Hematopoietic multipotent progenitor cell treated with erythropoietin and hydrocortisone succinate and interleukin-3 and kit ligand, for 15 days (in vitro differentiated cells): ENCODE data around the gene EPHA5.

Source experiments
- DNase-seq: peaks from one replicate; pipeline ENCODE4 v3.0.0-alpha.2; 2015; ENCODE audit warnings: low spot score

The EPHA5 gene

DNA sequence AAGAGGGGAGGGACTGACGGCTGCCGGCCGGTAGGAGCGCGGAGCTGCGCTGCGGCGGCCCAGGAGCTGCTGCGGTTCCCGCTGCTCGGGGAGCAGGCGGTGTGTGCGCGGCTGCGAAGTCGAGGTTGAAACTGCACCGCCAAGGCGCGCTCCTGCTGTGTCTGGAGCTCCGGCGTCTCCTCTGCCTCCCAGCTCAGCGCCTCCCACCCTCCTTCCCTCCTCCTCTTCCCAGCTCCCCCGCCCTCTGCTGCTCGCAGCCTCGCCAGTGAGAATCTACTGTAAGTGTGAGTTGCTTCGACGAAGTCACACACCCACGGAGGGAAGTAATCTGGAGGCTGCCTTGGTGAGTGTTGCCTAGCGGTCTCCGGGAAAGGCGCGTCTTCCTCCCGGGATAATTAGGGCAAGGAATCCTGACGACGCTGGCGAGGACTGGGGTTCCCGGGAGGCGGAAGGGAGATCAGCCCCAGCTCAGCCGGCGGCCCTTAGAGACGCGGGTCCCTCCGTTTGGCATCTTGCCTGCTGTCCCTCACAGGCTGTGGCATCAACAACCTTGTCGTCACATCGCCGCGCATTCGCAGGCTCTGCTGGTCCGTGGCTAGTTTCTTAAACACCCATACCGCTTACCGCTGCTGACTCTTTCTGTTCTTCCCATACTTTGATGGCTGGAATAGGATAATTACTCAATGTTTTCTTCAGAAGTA lies at the start of gene EPHA5:
Gene EPHA5, minus strand, starts transcription at position 159 of the 701 bp plus-strand sequence. CDS start 747 bp downstream, outside the sequence.
- DNase-seq, result no peak

DNA sequence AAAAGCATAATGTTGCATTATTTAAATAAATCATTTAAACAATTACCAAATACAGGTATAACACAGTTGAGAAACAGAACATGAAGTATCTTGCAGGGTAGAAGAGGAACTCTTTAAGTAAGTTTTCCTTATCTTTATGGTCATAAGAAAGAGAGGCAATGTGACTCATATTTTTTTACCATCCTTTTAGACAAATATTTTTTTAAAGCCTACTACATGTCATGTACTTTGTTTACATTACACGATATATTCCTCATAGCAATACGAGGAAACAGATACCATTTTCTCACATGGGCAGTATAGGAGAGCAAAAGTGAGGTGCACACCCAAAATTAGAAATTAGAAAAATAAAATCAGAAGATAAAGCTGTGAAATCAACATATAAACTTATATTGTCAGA lies 49.3 kb upstream of the EPHA5 start:
- no peak for DNase-seq

DNA sequence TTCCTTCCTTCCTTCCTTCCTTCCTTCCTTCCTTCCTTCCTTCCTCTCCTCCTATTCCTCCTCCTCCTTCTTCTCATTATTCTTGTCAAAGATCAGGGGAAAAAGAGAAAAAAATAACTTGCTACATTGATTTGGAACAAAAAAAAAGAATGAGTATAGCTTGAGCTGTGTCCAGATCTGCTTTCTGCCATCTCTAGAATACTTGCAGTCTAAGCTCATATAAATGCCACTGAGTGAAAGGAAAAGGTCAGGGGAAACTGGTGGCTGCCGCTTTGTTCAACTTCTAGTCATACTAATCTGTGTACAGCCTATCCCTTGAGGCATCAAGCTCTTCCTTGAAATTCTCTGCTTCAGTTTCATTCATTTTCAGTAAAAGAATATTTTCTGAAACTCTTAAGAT lies 28.3 kb upstream of the EPHA5 start:
- no peak for DNase-seq

DNA sequence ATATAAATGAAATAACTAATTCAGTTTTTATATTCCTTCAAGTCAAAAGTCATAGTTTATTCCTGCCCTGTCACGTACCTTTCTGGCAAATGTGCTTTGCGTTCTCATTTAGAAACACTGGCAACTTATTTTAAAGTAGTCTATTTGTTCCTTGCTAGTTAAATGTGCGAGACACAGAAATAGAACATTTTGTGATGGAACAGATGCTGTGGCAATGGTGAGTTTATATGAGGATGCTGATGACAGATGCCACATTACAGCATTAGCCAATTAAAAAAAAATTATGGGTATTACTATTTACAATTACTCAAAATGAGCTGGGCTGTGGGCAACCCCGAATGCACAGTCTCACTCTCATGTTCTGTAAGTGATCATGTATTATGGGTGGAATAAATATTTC lies 26.1 kb upstream of the EPHA5 start:
- DNase-seq, result no peak

DNA sequence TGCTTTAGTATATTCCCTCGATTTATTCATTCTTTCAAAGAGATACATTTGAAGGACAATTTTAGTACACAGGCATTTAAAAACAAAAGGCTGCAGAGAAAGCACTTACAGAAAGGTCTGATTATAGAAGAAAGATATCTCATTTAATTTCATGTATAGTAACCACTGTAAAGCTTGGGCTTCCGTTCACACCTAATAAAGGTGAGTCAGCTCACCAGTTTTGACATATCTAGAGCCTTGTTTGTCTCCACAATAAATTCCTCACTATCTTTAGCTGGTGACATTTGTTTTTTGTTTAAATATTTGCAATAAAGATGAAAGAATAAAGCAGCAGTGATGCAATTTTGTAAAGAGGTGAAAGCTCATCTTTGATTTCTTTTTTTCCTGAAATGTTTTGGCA lies 1.1 kb upstream of the EPHA5 start:
- DNase-seq, result no peak

DNA sequence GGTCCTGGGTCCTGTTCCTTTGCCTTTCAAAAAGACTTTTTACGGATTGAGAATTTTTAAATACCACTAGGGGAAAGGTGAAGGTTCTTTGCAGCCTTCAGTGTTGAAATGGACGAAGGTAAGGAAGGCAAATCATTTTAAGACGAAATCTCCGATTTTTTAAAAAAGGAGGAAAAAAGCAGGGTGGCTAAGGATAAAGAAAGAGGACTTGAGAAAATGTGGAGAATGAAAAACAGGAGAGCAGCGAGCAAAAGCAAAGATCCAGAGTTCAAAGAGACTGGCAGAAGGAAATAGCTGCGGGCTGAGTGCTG lies 314 bp downstream of the EPHA5 start:
- no peak for DNase-seq

DNA sequence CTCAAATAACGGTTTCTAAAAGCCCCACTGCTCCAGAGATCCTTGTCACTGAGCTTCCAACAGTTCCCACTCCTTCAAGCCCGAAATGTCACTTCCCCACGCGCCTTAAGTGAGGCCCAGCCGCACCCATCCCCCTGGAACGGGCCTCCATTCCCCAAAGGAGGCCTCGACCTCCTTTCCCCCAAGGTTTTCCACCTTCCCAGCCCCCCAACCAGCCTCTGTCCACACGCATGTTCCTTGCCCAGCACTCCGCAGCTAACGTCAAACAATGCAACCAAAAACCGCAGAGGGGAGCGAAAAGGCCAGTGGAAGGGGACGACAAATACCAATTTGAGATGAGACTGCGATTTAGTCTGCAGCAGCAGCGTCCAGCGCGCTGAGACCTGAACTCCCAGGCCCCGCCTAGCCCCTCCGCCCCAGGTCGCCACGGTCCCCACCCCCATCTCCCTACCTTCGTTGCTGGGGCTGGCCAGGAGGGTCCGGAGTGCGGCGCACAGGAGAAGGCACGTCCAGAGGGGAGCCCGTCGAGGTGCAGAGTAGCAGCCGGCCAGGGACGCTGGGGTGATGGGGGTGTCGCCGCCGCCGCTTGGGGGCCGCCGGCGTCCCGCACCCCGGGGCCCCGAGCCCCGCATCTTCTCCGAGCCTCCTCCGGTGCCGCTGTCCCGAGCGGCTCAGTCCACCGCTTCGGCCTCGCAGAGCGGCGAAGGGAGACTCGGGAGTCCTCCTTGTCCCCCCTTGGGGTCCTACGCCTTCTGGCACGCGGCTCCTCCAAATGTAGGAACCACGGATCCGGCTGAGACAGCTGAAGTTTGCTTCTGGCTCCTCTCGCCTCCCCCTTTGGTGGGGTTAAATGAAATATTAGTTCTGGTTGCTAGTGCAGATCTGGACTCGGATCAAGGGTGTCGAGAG lies 924 bp downstream of the EPHA5 start:
- DNase-seq, result no peak

DNA sequence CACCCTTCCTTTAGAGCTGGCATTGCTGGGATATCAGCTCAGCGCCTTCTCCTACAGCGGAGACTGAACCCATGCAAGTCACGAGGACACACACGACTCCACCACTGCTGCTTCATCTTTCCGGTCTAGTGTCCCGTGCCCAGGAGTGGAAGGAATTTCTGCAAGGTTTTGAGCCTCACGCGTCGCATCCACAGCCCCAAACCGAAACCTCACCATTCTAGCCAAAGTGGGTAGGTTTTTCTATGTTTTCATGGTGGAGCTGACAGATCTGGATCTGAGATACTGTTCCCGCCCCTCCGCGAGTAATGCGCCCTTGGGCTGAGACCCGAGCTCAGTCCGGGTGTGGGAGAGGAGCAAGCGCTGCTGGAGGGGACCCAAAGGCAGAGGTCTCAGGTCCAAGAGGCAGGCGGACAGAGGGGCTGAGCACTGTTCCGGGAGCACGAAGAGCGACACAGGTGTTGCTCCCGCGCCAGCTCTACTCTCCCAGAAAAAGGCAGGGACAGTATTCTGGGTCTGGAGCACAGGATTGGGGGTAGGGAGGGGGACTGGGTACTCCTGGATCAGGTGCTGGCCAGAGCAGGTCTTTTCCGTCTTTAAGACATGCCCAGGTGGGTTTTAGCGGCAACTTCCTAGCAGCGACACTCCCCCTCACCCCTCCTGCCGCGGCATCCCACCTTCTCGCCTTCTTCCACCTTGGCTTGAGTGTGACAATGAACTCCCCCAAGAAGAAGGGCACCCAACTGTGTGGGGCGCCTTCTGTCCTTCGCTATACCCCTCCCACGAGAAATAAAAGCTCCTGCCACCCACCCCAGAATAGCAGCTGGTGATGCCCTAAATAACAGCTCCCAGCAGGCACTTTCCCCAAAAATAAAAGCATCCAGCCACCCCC lies 1.8 kb downstream of the EPHA5 start:
- no peak for DNase-seq

DNA sequence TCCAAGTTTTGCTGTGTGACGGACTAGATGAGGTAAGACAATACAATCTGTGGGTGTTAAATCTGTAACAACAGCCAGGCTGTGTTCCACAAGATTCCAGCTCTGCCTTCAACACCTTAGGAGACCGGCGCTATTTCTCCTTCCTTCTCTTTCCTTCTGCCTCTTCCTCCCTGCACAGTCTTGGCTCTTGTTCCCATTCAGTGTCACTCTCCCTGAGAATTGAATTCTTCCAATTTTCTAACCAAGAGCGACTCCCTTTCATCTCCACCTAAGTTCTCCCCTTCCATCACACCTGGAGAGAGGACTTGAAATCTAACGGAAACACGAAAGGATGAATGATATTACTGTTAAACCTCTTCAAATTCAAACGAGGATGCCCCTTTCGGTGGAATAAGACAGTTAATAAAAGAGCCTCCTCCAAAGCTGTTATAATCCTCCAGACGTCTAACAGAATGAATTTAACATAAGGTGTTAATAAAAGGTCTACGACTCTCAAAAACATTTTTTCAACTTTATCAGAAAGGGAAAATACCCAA lies 2.7 kb downstream of the EPHA5 start:
- no peak for DNase-seq

DNA sequence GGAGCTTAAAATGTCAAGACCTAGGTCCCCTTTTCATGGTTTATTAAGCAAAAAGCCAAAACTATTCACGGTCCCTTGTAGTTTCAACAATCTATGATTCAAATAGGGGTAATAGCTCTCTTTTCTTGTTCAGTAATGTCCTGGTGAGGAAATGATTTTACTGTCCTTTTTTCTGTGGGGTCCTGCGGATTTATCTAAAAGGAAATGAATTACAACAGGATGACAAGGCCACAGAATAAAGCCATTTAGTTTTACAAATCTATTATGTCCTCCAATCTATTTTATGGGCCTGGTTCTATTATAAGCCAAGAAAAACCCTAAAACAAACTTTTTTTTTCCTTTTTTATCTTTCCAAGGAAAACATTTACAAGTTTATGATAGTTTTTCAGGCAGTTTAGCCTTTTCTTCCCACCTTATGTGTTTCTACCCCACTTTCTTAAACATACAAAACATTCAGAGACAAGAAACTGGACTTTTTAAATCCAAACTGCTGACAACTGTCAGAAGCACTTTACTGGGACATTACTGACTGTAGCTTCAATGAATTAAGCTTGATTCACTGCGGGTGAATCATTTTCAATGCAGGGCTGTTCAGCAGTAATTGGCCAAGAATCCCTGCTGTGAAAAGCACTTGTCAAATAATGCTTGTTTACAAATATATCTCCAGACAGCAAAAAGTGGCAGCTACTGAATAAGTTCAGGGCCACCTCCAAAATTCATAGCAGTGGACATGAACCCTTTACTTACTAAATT lies 4.3 kb downstream of the EPHA5 start:
- no peak for DNase-seq

DNA sequence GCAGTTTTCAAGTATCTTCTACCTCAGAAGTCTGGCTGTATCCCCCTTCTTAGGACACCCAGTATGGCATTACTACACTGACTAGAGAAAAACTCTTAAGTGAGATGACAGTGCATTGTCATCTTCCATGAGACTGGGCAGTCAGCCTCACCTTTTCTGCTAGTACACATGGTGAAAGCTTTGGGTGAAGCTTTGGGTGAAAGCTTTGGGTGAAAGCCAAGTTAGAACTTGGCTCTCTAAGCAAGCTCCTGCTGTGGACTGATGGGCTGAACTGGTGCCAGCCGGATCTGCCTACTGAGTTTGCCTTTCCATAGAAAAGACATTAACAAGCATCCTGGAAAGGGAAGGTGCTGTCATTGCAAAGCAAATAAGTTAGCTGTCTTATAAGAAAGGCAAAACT lies 8.8 kb downstream of the EPHA5 start:
- no peak for DNase-seq

DNA sequence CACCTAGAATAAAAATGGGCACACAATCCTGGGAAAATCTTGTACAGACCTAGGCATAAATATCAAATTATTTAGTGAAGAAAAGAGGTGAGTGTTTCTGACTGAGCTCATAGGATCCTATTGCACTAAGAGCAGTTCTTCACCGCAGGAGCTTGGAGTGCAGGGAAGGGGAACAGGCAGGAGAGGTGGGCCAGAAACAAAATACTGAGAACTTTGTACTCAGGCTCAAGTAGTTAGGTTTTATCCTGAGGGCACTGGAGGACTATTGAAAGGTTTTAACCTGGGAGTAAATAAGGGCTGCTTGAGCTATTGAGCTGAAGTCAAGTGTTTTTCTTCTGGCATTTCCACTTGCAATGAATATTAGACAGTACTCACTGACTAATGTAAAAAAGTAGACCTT lies 12.2 kb downstream of the EPHA5 start:
- DNase-seq, result no peak

DNA sequence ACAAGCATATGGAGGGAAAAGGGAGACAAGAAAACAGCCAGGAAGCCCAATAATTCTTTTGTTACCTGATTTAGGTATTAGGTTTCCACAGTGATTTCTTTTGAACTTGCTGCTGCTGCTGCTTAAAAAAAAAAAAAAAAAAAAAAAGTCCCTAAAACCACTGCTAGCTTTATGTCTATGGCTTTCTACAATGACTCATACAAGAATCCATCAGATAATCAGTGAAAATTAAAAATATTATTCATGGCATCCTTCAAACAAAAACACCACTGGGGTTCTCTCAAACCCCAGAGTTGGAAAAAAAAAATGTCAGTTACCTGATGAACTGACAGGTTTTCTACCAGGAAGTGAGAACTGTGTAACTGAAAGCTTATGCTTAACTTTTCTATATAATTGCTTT lies 14.3 kb downstream of the EPHA5 start:
- DNase-seq, result no peak

DNA sequence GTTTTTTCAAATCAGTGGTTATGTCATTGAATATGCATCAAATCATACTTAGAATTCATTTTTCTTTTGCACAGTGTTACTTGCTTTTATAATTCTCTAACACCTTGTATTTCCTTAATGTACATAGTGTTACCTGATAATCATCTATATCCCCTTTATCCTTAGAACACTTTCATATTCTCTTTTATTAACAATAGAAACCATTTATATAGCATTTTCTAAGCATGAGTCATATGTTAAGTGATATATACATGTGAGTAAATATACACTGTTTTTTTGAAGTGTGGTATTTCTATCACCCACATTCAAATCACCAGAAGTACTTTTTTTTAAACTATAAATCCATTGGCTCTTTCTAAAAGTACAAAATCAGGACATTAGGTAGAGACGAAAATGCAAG lies 15.3 kb downstream of the EPHA5 start:
- DNase-seq, result no peak

DNA sequence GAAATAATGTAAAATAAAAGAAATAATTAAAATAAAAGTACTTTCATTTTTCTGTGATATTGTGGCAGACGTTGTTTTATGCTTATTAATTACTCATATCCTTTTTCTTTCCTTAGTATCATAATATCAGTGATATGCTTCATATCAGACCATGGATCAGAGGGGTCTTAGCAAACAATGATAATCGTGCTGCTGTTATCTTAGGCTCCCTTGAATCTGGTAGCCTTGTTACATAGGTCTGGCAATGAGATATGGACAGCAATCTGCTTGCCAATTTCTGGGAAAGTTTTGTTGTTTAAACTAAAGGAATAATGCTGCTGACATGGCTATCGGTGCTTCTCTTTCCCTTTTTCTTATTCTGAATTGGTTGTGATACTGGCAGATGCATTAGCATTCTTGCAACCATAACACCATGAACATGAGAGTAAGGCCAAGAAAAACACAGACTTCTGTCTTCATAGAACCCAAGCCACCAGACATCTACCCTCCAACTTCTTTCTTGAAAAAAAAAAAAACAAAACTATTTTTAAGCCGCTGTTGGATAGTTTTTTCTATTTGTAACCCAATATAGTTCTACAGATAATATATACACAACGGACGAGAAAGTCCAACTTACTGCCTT lies 16.4 kb downstream of the EPHA5 start:
- no peak for DNase-seq

DNA sequence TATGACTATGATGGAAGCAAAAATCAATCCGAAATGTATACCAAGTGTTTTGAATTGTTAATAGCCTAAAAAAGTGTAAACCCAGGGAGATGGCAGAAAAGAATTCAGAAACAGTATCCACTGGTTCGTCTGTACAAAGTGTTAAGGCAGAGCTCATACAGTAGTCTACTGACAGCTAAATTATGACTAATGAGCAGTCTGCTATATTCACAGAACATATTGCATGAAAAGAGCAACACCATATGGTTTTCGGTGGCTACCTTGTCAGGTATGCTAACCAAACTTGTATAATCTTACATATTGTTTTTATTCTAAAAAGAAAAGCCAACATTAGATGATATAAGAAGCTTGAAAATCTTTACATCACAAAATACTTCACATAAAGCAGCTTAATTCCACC lies 18.5 kb downstream of the EPHA5 start:
- no peak for DNase-seq

DNA sequence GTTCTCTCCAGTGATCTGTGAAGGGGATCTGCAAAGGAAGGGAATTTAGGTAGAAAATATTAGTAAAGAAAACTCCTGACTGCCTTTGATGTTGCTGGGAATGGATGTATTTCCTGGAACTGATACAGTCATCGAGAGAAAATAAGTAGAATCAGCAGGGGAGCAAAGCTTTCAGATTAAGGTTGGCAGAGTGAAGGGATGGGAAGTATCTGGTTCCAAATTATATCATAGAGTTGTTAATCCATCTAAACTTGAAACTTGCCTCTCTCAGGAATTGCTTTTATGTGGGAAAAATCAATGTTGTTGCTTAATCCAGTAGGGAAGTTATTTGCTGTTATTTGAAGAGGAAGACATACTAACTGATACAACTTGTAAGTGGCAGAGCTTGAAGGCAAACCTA lies 19.3 kb downstream of the EPHA5 start:
- no peak for DNase-seq

DNA sequence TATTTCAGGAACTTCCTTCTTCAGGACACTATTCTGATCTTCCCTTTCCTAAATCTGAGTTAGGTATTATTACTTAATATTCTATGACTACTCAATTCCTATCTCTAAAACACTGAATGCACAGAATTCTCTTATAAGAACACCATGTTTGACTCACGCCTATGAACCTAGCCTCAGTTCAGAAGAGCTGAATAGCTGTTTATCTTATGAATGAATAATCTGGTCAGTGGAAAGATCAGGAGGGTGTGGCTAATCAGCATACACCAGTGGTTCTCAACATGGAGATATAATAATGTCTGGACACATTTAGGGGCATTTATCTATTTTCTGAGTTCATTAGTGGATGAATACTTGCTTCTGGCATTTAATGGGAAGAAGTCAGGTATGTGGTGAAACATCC lies 24.2 kb downstream of the EPHA5 start:
- DNase-seq, result no peak

DNA sequence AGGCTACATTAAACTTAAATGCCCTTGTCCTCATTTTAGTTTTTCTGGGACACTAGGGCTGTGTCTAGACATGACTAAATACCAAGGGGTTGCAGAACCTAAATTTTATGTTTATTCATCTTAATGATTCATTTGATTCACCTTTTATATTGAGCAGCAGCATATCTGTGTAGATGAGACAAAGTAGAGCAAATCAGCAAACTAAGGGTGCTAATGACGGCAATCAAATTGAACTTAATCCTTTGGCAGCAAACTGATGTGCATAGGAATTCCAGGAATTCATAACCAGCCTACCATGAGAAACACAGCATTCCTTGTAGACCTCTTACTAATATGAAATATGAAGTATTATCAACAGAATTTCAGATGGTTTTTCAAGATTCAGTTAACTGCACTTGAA lies 25.1 kb downstream of the EPHA5 start:
- DNase-seq, result no peak

DNA sequence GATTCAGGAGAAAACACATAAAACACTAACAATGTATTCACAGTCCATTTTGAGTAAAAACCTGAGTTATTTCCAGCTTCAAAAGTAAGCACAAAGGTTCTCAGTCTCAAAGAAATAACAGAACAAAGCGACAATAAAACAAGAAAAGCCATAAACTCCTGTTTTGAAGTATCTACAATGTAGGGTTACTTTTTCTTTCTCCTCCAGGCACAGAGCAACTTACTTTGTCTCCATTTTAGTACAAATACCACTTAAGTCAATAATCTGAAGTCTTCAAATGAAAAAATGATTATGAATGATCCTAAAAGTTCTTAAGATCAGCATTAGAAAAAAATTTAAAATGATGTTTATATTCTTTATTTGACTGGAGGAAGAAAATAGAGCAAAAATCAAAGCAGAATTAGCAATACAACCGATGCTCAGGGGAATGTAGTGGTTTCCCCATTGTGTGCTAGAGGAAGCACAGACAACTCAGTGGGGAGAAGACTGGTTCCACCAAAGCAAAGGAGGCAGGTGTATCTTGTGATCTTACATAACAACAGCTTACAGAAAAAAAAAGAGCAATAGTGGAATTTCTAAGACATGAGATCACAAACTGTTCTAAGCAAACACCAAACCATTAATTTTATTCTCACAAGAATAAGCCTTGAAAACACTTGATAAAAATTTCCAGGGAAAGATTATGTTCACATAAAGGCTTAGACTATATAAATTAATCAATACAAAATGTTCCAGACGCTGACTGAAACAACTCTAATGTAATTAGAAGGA lies 35.1 kb downstream of the EPHA5 start:
- DNase-seq, result no peak
